Activated CD8-positive, alpha-beta T cell treated with anti-CD3 and anti-CD28 coated beads for 36 hours (primary cell): Measurements from ENCODE around the gene CD247. TPM values are rescaled to one million over a fixed set of nuclear protein-coding genes. Genes with fewer than 3 reads are reported as not detected.

Experiments used
- ATAC-seq: fragments of 200-7000 bp; cut with Tn5 transposase; one replicate; pipeline ENCODE4 v1.10.0; 2021; ENCODE audit warnings: mild to moderate bottlenecking, moderate library complexity
- CTCF ChIA-PET: fragments of 350-600 bp; sonication (Branson Sonifier 250); formaldehyde crosslinking; loops from one replicate; lab custom pipeline; 2021; ENCODE audit warnings: antibody characterized with exemption; lab: Charles Lee
- POLR2A ChIA-PET: fragments of 350-600 bp; sonication (Branson Sonifier 250); formaldehyde crosslinking; loops from one replicate; lab custom pipeline; 2021; ENCODE audit warnings: antibody characterized with exemption; lab: Charles Lee
- DNase-seq: peaks from one replicate; pipeline ENCODE4 v3.0.0-alpha.2; 2020
- H3K27ac Mint-ChIP-seq: one replicate; pipeline ENCODE4 v1.8.0; 2021; ENCODE audit warnings: mild to moderate bottlenecking, mixed read lengths
- H3K27me3 Mint-ChIP-seq: one replicate; pipeline ENCODE4 v1.8.0; 2021; ENCODE audit warnings: mixed read lengths
- H3K36me3 Mint-ChIP-seq: one replicate; pipeline ENCODE4 v1.8.0; 2021; ENCODE audit warnings: low read depth, mixed read lengths
- H3K4me1 Mint-ChIP-seq: one replicate; pipeline ENCODE4 v1.8.0; 2021; ENCODE audit warnings: low read depth, mixed read lengths
- H3K4me3 Mint-ChIP-seq: one replicate; pipeline ENCODE4 v1.8.0; 2021; ENCODE audit warnings: mild to moderate bottlenecking, moderate library complexity, mixed read lengths
- H3K9me3 Mint-ChIP-seq: one replicate; pipeline ENCODE4 v1.8.0; 2021; ENCODE audit warnings: mixed read lengths
- intact Hi-C: fragments of 100-400 bp; cut with micrococcal nuclease; formaldehyde crosslinking; loops from one replicate; pipeline ENCODE4 v1.10.0; 2022
- total RNA-seq, 2 experiments: library from RNA; stranded (reverse); gene quantifications; one replicate each; pipeline ENCODE4 v1.2.3, GENCODE V29; 2021
- TF ChIP-seq, protein P1 (sequence below): fragments of 200-600 bp; IDR thresholded peaks from one replicate; pipeline ENCODE4 v1.8.0; 2022; ENCODE audit warnings: antibody characterized with exemption, mild to moderate bottlenecking

The CD247 gene
- total RNA-seq, 2 experiments from 2014 or later, result 224 to 229 TPM

- POLR2A ChIA-PET, result interaction anchor here (1.1 to 2.6 kb wide), 5 partner anchors 9 to 52 kb away, joined by 3 to 13 read pairs (median 5); no protein-coding TSS in a partner anchor
- intact Hi-C loops, result no loop called here
- H3K27ac Mint-ChIP-seq, result peak overlapping the region; percentile 68
These were observed 54.3 kb downstream of the CD247 start for GRCh38 chr1:167463875-167464575.

GRCh38 chr1:167463080-167463479 lies 55.2 kb downstream of the CD247 start:
- ATAC-seq (no peak), DNase-seq (no peak)
- no peaks in the 10 kb centered on the region for H3K9me3 Mint-ChIP-seq
- no peak overlapping the region for H3K4me3 Mint-ChIP-seq
- TF ChIP-seq, protein P1, sequence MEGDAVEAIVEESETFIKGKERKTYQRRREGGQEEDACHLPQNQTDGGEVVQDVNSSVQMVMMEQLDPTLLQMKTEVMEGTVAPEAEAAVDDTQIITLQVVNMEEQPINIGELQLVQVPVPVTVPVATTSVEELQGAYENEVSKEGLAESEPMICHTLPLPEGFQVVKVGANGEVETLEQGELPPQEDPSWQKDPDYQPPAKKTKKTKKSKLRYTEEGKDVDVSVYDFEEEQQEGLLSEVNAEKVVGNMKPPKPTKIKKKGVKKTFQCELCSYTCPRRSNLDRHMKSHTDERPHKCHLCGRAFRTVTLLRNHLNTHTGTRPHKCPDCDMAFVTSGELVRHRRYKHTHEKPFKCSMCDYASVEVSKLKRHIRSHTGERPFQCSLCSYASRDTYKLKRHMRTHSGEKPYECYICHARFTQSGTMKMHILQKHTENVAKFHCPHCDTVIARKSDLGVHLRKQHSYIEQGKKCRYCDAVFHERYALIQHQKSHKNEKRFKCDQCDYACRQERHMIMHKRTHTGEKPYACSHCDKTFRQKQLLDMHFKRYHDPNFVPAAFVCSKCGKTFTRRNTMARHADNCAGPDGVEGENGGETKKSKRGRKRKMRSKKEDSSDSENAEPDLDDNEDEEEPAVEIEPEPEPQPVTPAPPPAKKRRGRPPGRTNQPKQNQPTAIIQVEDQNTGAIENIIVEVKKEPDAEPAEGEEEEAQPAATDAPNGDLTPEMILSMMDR, result no peak
- H3K27ac Mint-ChIP-seq, result peak overlapping the region; percentile 46
- ChIA-PET POLR2A (no interaction called here), CTCF (no interaction called here)
- intact Hi-C loops, result no loop called here
- peaks cover 63% of the 10 kb centered on the region for H3K36me3 Mint-ChIP-seq
- H3K27me3 Mint-ChIP-seq, result no peaks in the 10 kb centered on the region
- H3K4me1 Mint-ChIP-seq, result peaks cover 74% of the 10 kb centered on the region

More at GRCh38 chr1:167463875-167464575, 54.3 kb downstream of the CD247 start:
- no peaks in the 10 kb centered on the region for H3K27me3 Mint-ChIP-seq
- H3K4me3 Mint-ChIP-seq, result no peak overlapping the region
- no peak for DNase-seq
- H3K4me1 Mint-ChIP-seq, result peaks cover 79% of the 10 kb centered on the region
- H3K9me3 Mint-ChIP-seq, result no peaks in the 10 kb centered on the region
- ATAC-seq, result no peak
- CTCF ChIA-PET, result interaction anchor here (0.7 to 1.3 kb wide), 4 partner anchors 9 to 36 kb away, joined by 3 to 5 read pairs (median 3); no protein-coding TSS in a partner anchor
- H3K36me3 Mint-ChIP-seq, result peaks cover 66% of the 10 kb centered on the region
- TF ChIP-seq, protein P1, result no peak

DNA sequence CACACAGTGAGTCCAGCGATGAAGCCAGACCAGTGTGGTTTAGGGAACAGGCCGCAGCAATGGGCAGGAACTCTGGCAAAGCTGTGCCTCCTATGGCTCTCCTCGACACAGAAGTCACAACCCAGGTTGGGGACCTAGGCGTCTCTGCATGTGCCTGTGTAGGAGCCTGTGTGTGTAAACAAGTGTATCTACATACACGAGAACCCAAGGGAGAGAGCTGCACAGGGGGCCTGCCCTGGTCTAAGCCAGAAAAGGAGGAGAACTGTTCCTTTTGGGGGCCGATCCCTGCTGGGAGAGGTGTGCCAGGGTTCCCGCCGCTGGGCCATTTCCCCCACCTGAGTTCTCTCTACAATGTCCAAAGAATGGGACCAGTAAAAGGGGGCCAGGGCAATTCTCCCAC lies 56.0 kb downstream of the CD247 start:
- Mint-ChIP-seq H3K27me3 (no peaks in the 10 kb centered on the region), H3K4me1 (peaks cover 74% of the 10 kb centered on the region), H3K27ac (peak overlapping the region; percentile 72), H3K4me3 (no peak overlapping the region), H3K9me3 (no peaks in the 10 kb centered on the region), H3K36me3 (peaks cover 65% of the 10 kb centered on the region)
- intact Hi-C loops, result no loop called here
- DNase-seq (no peak), ATAC-seq (no peak)
- CTCF ChIA-PET, result no interaction called here
- POLR2A ChIA-PET, result interaction anchor here (1.0 kb wide), 1 partner anchor 39 kb away, joined by 3 read pairs; no protein-coding TSS in a partner anchor
- TF ChIP-seq, protein P1, result no peak

DNA sequence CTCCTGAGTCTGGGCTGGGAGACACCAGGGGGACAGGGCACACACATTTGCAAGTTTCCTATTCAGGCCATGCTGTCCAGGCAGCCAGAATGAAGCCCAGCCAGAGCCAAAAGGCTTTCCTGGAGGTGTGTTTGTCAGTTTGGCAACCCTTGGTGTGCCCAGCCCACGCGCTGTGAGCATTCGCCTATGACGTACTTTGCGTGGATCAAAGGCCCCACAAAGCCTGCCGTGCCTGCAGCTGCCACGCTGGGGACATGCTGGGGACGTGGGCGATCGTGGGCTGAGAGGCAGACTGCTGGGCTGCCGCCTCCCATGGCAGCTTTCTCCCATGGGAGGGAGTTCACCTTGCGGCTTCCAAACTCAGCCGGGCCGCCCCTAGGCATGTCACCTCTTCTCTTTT lies 57.5 kb downstream of the CD247 start:
- DNase-seq, result peak; percentile 68

More for the DNA sequence above, 57.5 kb downstream of the CD247 start:
- intact Hi-C loops, result no loop called here
- no peak overlapping the region for H3K4me3 Mint-ChIP-seq
- no peaks in the 10 kb centered on the region for H3K9me3 Mint-ChIP-seq
- CTCF ChIA-PET, result no interaction called here
- ATAC-seq, result peak; percentile 18
- H3K4me1 Mint-ChIP-seq, result peaks cover 82% of the 10 kb centered on the region
- H3K36me3 Mint-ChIP-seq, result peaks cover 65% of the 10 kb centered on the region
- H3K27me3 Mint-ChIP-seq, result no peaks in the 10 kb centered on the region
- H3K27ac Mint-ChIP-seq, result peak overlapping the region; percentile 72
- POLR2A ChIA-PET, result no interaction called here
- TF ChIP-seq, protein P1, result no peak
